Measurements from ENCODE around the gene CDKAL1.

The CDKAL1 gene

DNA sequence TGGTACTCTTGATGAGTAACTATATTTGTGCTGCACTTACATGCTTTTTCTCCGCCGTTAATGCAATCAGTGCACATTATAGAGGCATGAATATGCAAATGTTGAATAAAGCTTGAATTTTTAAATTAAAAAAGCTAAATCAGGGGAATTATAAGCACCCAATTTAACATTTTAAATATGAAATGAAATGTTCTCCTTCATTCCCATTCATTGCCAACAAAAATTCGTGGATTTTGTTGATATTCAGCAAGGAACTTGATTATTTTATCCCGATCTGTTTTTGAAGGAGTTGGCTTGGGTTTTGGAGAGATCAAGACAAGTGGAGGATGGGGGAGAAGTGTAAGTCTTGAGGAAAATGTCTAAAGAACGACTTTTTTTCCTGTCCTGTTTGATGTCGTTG is 740.6 kb downstream of the CDKAL1 start:
- DNase-seq: no peak

DNA sequence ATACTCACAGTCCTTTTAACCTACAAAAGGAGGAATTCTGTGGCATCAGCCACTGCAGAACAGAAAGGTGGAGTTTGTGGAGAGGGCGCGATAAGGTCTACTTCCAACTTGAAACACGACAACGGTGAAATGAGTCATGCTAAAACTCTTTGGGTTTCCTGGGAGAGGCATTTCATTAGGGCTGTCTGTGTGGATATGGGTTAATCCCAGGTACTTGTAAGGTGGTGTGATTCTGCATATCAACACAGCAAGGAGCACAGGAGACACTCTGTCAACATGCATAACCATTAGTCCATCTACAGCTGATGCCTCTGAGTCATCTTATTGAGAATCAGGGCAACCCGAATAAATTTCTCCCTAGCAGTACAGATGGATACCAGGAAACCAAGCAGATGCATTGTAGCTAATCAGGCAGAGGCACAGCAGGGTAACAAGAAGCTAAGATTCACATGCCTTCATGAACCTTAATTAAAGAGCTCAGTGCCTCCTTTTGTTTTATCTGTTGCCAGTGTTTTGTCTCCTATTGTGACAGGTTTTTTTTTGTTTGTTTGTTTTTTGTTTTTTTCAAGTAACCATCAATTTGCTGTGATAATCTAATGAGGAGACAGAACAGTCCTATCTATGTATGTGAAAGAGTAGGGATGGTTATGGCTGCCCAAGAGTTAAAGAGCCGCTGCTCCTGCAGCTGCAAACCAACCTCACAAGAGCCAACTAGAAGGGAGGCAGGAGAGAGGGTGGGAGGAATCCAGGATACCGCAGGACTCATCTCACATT is 743.5 kb downstream of the CDKAL1 start:
- no peak for DNase-seq

DNA sequence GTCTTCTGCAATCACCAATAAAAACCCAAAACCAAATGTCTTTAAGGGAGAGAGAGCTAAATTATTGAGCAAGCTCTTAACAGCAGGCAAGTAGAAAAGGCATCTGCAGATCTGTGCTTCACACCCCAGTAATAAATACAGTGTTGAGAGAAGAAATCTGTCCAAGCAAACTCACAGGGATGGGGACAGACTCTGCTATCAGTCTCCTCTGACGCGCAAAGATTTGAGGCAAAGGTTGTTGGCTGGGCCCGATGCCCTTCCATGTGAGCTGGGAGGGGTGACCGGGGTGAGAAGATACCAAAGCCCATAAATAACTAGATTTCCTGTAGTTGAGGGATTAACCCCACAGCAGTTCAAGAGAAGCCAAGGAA is 744.1 kb downstream of the CDKAL1 start:
- DNase-seq: no peak

DNA sequence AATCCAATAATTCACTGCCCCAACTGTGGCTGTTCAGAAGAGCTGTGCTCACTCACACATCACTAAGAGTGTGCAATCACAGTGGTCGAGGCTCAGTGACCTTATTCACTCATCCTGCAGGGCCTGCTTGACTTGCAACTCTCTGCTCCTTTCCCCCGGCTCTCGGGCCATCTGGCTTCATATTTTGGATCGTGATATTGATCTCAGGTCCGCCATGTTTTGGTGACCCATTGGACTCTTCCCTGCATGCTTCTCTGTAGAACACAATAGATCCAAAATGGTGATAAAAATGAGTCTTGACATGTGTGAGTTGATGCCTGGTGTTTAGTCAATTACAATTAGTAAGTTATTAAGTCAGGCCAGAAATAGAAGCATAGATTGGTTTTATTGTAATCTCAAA is 745.4 kb downstream of the CDKAL1 start:
- DNase-seq: no peak

DNA sequence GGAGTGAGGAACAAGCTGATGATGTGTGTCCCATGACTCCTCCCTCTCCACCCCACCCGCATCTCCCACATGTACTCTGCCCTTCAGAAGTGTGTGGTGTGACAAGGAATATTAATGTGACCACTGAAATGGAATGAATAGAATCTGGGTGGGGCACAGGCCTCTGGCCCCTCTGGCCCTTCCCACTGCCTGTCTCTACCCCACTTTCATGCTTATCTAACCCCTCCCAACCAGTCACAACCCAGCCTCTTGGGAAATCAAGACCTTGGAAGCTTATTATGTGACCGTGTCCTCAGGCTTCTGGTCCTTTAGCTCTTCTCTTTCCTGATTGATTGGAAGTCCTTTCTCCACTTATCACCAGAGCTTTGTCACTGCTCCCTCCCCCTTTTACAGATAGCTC is 747.1 kb downstream of the CDKAL1 start:
- no peak for DNase-seq

Measured in stimulated activated CD4-positive, alpha-beta T cell treated with anti-CD3 and anti-CD28 coated beads, Interleukin-15, amount 100 ng/mL, for 24 hours (primary cell).